ENCODE measurements around the gene FADS2.

The FADS2 gene

DNA sequence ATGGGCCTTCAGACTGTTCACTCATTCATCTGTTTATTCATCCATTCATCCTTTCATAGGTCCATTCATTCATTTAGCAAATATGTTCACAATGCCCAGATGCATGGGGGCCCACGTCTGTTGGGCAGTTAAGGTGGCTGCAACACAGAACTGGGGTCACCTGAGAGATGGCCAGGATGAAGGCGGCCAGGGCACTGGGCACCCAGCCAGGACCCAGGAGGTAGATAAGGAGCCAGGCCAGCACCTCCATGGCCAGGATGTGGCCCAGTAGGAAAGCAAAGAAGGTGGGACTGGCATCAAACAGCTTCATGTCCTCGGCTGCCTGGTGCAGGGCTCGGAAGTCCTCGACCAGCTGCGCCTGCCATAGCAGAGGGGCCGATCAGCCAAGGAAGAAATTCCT lies 51.1 kb downstream of the FADS2 start:
- TF ChIP-seq SNAI2 (CRISPR knock-in tag; IDR thresholded peaks at IDR 0.05) (no peak), CSDC2 (CRISPR knock-in tag; IDR thresholded peaks at IDR 0.05) (no peak), ZFP3 (CRISPR knock-in tag; IDR thresholded peaks at IDR 0.05) (no peak), TCF4 (CRISPR knock-in tag; IDR thresholded peaks at IDR 0.05; ENCODE audit: borderline replicate concordance) (no peak), TOX (CRISPR knock-in tag; IDR thresholded peaks at IDR 0.05; ENCODE audit: borderline replicate concordance) (no peak), ZNF70 (CRISPR knock-in tag; IDR thresholded peaks at IDR 0.05) (no peak), ZNF565 (CRISPR knock-in tag; conservative IDR thresholded peaks at IDR 0.05; ENCODE audit: low read depth) (no peak), OSR1 (CRISPR knock-in tag; IDR thresholded peaks at IDR 0.05) (no peak), ARNTL (CRISPR knock-in tag; IDR thresholded peaks at IDR 0.05; ENCODE audit: borderline replicate concordance, low read depth) (no peak), ESRRG (CRISPR knock-in tag; IDR thresholded peaks at IDR 0.05) (no peak), BACH2 (CRISPR knock-in tag; IDR thresholded peaks at IDR 0.05; ENCODE audit: borderline replicate concordance) (no peak), GLIS3 (CRISPR knock-in tag; IDR thresholded peaks at IDR 0.05) (no peak), ZC3H10 (CRISPR knock-in tag; IDR thresholded peaks at IDR 0.05) (no peak), ZFP30 (CRISPR knock-in tag; IDR thresholded peaks at IDR 0.05) (no peak), RARB (CRISPR knock-in tag; IDR thresholded peaks at IDR 0.05) (no peak)
- TF ChIP-seq, protein P1, sequence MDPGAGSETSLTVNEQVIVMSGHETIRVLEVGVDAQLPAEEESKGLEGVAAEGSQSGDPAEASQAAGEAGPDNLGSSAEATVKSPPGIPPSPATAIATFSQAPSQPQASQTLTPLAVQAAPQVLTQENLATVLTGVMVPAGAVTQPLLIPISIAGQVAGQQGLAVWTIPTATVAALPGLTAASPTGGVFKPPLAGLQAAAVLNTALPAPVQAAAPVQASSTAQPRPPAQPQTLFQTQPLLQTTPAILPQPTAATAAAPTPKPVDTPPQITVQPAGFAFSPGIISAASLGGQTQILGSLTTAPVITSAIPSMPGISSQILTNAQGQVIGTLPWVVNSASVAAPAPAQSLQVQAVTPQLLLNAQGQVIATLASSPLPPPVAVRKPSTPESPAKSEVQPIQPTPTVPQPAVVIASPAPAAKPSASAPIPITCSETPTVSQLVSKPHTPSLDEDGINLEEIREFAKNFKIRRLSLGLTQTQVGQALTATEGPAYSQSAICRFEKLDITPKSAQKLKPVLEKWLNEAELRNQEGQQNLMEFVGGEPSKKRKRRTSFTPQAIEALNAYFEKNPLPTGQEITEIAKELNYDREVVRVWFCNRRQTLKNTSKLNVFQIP (CRISPR knock-in tag; IDR thresholded peaks at IDR 0.05; ENCODE audit: borderline replicate concordance, low read depth), result no peak
- TF ChIP-seq, protein P2, sequence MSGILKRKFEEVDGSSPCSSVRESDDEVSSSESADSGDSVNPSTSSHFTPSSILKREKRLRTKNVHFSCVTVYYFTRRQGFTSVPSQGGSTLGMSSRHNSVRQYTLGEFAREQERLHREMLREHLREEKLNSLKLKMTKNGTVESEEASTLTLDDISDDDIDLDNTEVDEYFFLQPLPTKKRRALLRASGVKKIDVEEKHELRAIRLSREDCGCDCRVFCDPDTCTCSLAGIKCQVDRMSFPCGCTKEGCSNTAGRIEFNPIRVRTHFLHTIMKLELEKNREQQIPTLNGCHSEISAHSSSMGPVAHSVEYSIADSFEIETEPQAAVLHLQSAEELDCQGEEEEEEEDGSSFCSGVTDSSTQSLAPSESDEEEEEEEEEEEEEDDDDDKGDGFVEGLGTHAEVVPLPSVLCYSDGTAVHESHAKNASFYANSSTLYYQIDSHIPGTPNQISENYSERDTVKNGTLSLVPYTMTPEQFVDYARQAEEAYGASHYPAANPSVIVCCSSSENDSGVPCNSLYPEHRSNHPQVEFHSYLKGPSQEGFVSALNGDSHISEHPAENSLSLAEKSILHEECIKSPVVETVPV (CRISPR knock-in tag; IDR thresholded peaks at IDR 0.05), result no peak
- ATAC-seq, result no peak

DNA sequence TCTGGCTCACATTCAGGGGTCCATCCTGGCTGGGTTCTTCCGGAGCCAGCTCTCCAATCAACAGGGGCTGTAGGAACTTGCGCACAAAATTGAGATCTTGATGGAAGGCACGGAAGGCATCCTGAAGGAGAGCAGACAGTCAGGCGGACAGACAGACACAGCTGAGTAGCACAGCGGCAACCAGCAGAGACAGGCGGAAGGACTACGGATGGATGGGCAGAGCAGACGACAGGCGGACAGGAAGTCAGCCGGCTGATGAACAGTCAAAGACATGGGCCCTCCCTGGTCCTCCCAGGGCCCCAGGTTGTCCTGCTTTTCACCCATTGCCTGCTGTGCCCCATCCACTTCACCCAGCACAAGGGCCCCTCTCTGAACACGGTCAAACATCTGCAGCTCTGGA lies 51.9 kb downstream of the FADS2 start:
- no peak for ATAC-seq
- TF ChIP-seq TOX (CRISPR knock-in tag; IDR thresholded peaks at IDR 0.05; ENCODE audit: borderline replicate concordance) (no peak), ZFP30 (CRISPR knock-in tag; IDR thresholded peaks at IDR 0.05) (no peak), ZNF8 (CRISPR knock-in tag; IDR thresholded peaks at IDR 0.05) (no peak), ZFP3 (CRISPR knock-in tag; IDR thresholded peaks at IDR 0.05) (no peak), OSR1 (CRISPR knock-in tag; IDR thresholded peaks at IDR 0.05) (no peak), PPARA (CRISPR knock-in tag; IDR thresholded peaks at IDR 0.05; ENCODE audit: borderline replicate concordance) (no peak), TCF4 (CRISPR knock-in tag; IDR thresholded peaks at IDR 0.05; ENCODE audit: borderline replicate concordance) (no peak), BACH2 (CRISPR knock-in tag; IDR thresholded peaks at IDR 0.05; ENCODE audit: borderline replicate concordance) (no peak), ARNTL (CRISPR knock-in tag; IDR thresholded peaks at IDR 0.05; ENCODE audit: borderline replicate concordance, low read depth) (no peak), CSDC2 (CRISPR knock-in tag; IDR thresholded peaks at IDR 0.05) (no peak), SNAI2 (CRISPR knock-in tag; IDR thresholded peaks at IDR 0.05) (no peak), ZNF70 (CRISPR knock-in tag; IDR thresholded peaks at IDR 0.05) (no peak), ESRRG (CRISPR knock-in tag; IDR thresholded peaks at IDR 0.05) (no peak)
- TF ChIP-seq, protein P3, sequence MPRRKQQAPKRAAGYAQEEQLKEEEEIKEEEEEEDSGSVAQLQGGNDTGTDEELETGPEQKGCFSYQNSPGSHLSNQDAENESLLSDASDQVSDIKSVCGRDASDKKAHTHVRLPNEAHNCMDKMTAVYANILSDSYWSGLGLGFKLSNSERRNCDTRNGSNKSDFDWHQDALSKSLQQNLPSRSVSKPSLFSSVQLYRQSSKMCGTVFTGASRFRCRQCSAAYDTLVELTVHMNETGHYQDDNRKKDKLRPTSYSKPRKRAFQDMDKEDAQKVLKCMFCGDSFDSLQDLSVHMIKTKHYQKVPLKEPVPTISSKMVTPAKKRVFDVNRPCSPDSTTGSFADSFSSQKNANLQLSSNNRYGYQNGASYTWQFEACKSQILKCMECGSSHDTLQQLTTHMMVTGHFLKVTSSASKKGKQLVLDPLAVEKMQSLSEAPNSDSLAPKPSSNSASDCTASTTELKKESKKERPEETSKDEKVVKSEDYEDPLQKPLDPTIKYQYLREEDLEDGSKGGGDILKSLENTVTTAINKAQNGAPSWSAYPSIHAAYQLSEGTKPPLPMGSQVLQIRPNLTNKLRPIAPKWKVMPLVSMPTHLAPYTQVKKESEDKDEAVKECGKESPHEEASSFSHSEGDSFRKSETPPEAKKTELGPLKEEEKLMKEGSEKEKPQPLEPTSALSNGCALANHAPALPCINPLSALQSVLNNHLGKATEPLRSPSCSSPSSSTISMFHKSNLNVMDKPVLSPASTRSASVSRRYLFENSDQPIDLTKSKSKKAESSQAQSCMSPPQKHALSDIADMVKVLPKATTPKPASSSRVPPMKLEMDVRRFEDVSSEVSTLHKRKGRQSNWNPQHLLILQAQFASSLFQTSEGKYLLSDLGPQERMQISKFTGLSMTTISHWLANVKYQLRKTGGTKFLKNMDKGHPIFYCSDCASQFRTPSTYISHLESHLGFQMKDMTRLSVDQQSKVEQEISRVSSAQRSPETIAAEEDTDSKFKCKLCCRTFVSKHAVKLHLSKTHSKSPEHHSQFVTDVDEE (CRISPR knock-in tag; IDR thresholded peaks at IDR 0.05), result no peak
- TF ChIP-seq, protein P2 (CRISPR knock-in tag; IDR thresholded peaks at IDR 0.05), result no peak
- TF ChIP-seq, protein P4, sequence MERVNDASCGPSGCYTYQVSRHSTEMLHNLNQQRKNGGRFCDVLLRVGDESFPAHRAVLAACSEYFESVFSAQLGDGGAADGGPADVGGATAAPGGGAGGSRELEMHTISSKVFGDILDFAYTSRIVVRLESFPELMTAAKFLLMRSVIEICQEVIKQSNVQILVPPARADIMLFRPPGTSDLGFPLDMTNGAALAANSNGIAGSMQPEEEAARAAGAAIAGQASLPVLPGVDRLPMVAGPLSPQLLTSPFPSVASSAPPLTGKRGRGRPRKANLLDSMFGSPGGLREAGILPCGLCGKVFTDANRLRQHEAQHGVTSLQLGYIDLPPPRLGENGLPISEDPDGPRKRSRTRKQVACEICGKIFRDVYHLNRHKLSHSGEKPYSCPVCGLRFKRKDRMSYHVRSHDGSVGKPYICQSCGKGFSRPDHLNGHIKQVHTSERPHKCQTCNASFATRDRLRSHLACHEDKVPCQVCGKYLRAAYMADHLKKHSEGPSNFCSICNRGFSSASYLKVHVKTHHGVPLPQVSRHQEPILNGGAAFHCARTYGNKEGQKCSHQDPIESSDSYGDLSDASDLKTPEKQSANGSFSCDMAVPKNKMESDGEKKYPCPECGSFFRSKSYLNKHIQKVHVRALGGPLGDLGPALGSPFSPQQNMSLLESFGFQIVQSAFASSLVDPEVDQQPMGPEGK (CRISPR knock-in tag; IDR thresholded peaks at IDR 0.05; ENCODE audit: borderline replicate concordance), result no peak
